GM23338 (cell line): ENCODE data around the gene NLGN4X.

ENCODE experiments used
- CREB1 ChIP-seq: fragments of 250-450 bp; sonication (Bioruptor Pico); IDR thresholded peaks from 2 replicates; pipeline ENCODE4 v1.5.0; 2020; ENCODE audit warnings: low read depth, mild to moderate bottlenecking, moderate library complexity
- EZH2 ChIP-seq: fragments of 200-600 bp; sonication (generic); IDR thresholded peaks from one replicate; pipeline ENCODE4 v1.8.0; 2017; ENCODE audit warnings: antibody characterized with exemption, mild to moderate bottlenecking, low read depth; ENCODE audit not compliant: unreplicated experiment
- EZH2phosphoT487 ChIP-seq: fragments of 200-600 bp; sonication (generic); IDR thresholded peaks from one replicate; pipeline ENCODE4 v1.8.1; 2018; ENCODE audit warnings: antibody characterized with exemption; ENCODE audit not compliant: unreplicated experiment
- JUNB ChIP-seq: IDR thresholded peaks from one replicate; pipeline ENCODE4 v1.6.1; 2016; ENCODE audit warnings: antibody characterized with exemption; ENCODE audit not compliant: unreplicated experiment
- NANOG ChIP-seq: IDR thresholded peaks from 2 replicates; pipeline ENCODE4 v1.6.1; 2016; ENCODE audit warnings: antibody characterized with exemption, borderline replicate concordance
- POLR2AphosphoS5 ChIP-seq: IDR thresholded peaks from 2 replicates; pipeline ENCODE4 v1.6.1; 2016; ENCODE audit warnings: antibody characterized with exemption, low read depth
- ZNF114 ChIP-seq: fragments of 250-450 bp; sonication (Bioruptor Pico); IDR thresholded peaks from 2 replicates; pipeline ENCODE4 v1.5.0; 2020; ENCODE audit warnings: mild to moderate bottlenecking, moderate library complexity
- TF ChIP-seq, protein P1 (sequence below), 2 experiments: fragments of 200-600 bp in 1 of 2; sonication (generic) in 1 of 2; conservative IDR thresholded peaks; 2 replicates each; pipeline versions ENCODE4 v1.5.1 to v1.6.1; 2016 to 2017; ENCODE audit warnings: antibody characterized with exemption in 2 of 2, low read depth in 2 of 2, mild to moderate bottlenecking in 2 of 2, moderate library complexity in 1 of 2
- TF ChIP-seq, protein P2 (sequence below): IDR thresholded peaks from one replicate; pipeline ENCODE4 v1.6.1; 2018; ENCODE audit warnings: antibody characterized with exemption; ENCODE audit not compliant: unreplicated experiment
- TF ChIP-seq, protein P3 (sequence below): fragments of 250-450 bp; sonication (Bioruptor Pico); IDR thresholded peaks from 2 replicates; pipeline ENCODE4 v1.5.0; 2020; ENCODE audit warnings: mild to moderate bottlenecking, moderate library complexity

DNA sequence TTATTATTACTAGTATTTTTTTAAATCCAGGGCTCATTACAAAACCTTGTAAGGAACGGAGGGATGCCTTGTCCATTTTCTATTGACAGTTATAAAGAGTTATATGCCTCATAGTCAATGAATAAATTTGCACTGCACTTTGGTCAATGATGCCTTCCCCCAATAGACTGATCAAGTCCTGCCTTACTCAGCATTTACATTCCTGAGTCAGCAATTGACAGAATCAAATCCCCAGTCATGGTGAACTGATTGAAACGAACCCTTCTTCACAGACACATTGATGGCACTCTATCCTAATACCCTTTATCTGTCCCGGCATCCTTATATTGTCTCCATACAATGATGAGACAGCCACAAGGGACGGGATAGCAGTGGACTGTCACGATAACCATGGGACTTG lies 213.2 kb downstream of the NLGN4X start:
- TF ChIP-seq, protein P1, sequence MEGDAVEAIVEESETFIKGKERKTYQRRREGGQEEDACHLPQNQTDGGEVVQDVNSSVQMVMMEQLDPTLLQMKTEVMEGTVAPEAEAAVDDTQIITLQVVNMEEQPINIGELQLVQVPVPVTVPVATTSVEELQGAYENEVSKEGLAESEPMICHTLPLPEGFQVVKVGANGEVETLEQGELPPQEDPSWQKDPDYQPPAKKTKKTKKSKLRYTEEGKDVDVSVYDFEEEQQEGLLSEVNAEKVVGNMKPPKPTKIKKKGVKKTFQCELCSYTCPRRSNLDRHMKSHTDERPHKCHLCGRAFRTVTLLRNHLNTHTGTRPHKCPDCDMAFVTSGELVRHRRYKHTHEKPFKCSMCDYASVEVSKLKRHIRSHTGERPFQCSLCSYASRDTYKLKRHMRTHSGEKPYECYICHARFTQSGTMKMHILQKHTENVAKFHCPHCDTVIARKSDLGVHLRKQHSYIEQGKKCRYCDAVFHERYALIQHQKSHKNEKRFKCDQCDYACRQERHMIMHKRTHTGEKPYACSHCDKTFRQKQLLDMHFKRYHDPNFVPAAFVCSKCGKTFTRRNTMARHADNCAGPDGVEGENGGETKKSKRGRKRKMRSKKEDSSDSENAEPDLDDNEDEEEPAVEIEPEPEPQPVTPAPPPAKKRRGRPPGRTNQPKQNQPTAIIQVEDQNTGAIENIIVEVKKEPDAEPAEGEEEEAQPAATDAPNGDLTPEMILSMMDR (conservative IDR thresholded peaks at IDR 0.05; ENCODE audit: low read depth in 2 of 2): no peak
- TF ChIP-seq POLR2AphosphoS5: no peak
- TF ChIP-seq, protein P2, sequence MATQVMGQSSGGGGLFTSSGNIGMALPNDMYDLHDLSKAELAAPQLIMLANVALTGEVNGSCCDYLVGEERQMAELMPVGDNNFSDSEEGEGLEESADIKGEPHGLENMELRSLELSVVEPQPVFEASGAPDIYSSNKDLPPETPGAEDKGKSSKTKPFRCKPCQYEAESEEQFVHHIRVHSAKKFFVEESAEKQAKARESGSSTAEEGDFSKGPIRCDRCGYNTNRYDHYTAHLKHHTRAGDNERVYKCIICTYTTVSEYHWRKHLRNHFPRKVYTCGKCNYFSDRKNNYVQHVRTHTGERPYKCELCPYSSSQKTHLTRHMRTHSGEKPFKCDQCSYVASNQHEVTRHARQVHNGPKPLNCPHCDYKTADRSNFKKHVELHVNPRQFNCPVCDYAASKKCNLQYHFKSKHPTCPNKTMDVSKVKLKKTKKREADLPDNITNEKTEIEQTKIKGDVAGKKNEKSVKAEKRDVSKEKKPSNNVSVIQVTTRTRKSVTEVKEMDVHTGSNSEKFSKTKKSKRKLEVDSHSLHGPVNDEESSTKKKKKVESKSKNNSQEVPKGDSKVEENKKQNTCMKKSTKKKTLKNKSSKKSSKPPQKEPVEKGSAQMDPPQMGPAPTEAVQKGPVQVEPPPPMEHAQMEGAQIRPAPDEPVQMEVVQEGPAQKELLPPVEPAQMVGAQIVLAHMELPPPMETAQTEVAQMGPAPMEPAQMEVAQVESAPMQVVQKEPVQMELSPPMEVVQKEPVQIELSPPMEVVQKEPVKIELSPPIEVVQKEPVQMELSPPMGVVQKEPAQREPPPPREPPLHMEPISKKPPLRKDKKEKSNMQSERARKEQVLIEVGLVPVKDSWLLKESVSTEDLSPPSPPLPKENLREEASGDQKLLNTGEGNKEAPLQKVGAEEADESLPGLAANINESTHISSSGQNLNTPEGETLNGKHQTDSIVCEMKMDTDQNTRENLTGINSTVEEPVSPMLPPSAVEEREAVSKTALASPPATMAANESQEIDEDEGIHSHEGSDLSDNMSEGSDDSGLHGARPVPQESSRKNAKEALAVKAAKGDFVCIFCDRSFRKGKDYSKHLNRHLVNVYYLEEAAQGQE: no peak
- no peak for TF ChIP-seq EZH2
- TF ChIP-seq CREB1 (CRISPR knock-in tag): no peak
- TF ChIP-seq ZNF114 (CRISPR knock-in tag): no peak
- TF ChIP-seq EZH2phosphoT487: no peak
- TF ChIP-seq, protein P3, sequence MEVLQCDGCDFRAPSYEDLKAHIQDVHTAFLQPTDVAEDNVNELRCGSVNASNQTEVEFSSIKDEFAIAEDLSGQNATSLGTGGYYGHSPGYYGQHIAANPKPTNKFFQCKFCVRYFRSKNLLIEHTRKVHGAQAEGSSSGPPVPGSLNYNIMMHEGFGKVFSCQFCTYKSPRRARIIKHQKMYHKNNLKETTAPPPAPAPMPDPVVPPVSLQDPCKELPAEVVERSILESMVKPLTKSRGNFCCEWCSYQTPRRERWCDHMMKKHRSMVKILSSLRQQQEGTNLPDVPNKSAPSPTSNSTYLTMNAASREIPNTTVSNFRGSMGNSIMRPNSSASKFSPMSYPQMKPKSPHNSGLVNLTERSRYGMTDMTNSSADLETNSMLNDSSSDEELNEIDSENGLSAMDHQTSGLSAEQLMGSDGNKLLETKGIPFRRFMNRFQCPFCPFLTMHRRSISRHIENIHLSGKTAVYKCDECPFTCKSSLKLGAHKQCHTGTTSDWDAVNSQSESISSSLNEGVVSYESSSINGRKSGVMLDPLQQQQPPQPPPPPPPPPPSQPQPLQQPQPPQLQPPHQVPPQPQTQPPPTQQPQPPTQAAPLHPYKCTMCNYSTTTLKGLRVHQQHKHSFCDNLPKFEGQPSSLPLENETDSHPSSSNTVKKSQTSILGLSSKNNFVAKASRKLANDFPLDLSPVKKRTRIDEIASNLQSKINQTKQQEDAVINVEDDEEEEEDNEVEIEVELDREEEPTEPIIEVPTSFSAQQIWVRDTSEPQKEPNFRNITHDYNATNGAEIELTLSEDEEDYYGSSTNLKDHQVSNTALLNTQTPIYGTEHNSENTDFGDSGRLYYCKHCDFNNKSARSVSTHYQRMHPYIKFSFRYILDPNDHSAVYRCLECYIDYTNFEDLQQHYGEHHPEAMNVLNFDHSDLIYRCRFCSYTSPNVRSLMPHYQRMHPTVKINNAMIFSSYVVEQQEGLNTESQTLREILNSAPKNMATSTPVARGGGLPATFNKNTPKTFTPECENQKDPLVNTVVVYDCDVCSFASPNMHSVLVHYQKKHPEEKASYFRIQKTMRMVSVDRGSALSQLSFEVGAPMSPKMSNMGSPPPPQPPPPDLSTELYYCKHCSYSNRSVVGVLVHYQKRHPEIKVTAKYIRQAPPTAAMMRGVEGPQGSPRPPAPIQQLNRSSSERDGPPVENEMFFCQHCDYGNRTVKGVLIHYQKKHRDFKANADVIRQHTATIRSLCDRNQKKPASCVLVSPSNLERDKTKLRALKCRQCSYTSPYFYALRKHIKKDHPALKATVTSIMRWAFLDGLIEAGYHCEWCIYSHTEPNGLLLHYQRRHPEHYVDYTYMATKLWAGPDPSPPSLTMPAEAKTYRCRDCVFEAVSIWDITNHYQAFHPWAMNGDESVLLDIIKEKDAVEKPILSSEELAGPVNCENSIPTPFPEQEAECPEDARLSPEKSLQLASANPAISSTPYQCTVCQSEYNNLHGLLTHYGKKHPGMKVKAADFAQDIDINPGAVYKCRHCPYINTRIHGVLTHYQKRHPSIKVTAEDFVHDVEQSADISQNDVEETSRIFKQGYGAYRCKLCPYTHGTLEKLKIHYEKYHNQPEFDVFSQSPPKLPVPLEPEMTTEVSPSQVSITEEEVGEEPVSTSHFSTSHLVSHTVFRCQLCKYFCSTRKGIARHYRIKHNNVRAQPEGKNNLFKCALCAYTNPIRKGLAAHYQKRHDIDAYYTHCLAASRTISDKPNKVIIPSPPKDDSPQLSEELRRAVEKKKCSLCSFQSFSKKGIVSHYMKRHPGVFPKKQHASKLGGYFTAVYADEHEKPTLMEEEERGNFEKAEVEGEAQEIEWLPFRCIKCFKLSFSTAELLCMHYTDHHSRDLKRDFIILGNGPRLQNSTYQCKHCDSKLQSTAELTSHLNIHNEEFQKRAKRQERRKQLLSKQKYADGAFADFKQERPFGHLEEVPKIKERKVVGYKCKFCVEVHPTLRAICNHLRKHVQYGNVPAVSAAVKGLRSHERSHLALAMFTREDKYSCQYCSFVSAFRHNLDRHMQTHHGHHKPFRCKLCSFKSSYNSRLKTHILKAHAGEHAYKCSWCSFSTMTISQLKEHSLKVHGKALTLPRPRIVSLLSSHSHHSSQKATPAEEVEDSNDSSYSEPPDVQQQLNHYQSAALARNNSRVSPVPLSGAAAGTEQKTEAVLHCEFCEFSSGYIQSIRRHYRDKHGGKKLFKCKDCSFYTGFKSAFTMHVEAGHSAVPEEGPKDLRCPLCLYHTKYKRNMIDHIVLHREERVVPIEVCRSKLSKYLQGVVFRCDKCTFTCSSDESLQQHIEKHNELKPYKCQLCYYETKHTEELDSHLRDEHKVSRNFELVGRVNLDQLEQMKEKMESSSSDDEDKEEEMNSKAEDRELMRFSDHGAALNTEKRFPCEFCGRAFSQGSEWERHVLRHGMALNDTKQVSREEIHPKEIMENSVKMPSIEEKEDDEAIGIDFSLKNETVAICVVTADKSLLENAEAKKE (CRISPR knock-in tag): no peak
- TF ChIP-seq NANOG: no peak
- no peak for TF ChIP-seq JUNB
